ENCODE results near the gene UBE2K.
"Not testable (repeated sequence)": the region's sequence is repeated elsewhere in the genome, so short reads cannot be mapped to it uniquely, and the experiment has no call there.

The UBE2K gene

GRCh38 chr4:39689970-39690369 is 8.0 kb upstream of the UBE2K start:
- no peak for DNase-seq (ENCODE audit: low read depth in 2 of 2)

- DNase-seq (ENCODE audit: low read depth in 2 of 2): no peak
Measured at GRCh38 chr4:39698424-39699009, 581 bp downstream of the UBE2K start.

GRCh38 chr4:39699687-39700409 is 1.9 kb downstream of the UBE2K start:
- no peak for DNase-seq (ENCODE audit: low read depth in 2 of 2)

GRCh38 chr4:39700554-39700953 is 2.6 kb downstream of the UBE2K start:
- DNase-seq (ENCODE audit: low read depth in 2 of 2): no peak

- DNase-seq (ENCODE audit: low read depth in 2 of 2): no peak
Measured at GRCh38 chr4:39702716-39703115, 4.8 kb downstream of the UBE2K start.

- not testable (repeated sequence) for DNase-seq (ENCODE audit: low read depth in 2 of 2)
Measured at GRCh38 chr4:39704789-39705188, 6.9 kb downstream of the UBE2K start.

- peak in 1 of 2 experiments; percentile 41 for DNase-seq (ENCODE audit: low read depth in 2 of 2)
Measured at GRCh38 chr4:39706334-39706733, 8.4 kb downstream of the UBE2K start.

- DNase-seq (ENCODE audit: low read depth in 2 of 2): no peak
Measured at GRCh38 chr4:39706741-39707511, 9.0 kb downstream of the UBE2K start.

- DNase-seq (ENCODE audit: low read depth in 2 of 2): no peak
Measured at GRCh38 chr4:39710098-39710896, 12.4 kb downstream of the UBE2K start.

GRCh38 chr4:39712819-39713607 is 15.1 kb downstream of the UBE2K start:
- no peak for DNase-seq (ENCODE audit: low read depth in 2 of 2)

GRCh38 chr4:39713691-39714090 is 15.8 kb downstream of the UBE2K start:
- no peak for DNase-seq (ENCODE audit: low read depth in 2 of 2)

- no peak for DNase-seq (ENCODE audit: low read depth in 2 of 2)
Measured at GRCh38 chr4:39714166-39714565, 16.2 kb downstream of the UBE2K start.

GRCh38 chr4:39715788-39716187 is 17.9 kb downstream of the UBE2K start:
- no peak for DNase-seq (ENCODE audit: low read depth in 2 of 2)

GRCh38 chr4:39716356-39716755 is 18.4 kb downstream of the UBE2K start:
- no peak for DNase-seq (ENCODE audit: low read depth in 2 of 2)

- not testable (repeated sequence) for DNase-seq (ENCODE audit: low read depth in 2 of 2)
Measured at GRCh38 chr4:39717743-39718142, 19.8 kb downstream of the UBE2K start.

- DNase-seq (ENCODE audit: low read depth in 2 of 2): no peak
Measured at GRCh38 chr4:39718366-39719323, 20.7 kb downstream of the UBE2K start.

- no peak for DNase-seq (ENCODE audit: low read depth in 2 of 2)
Measured at GRCh38 chr4:39719804-39720580, 22.1 kb downstream of the UBE2K start.

- DNase-seq (ENCODE audit: low read depth in 2 of 2): not testable (repeated sequence)
Measured at GRCh38 chr4:39721273-39721672, 23.3 kb downstream of the UBE2K start.

GRCh38 chr4:39721788-39722187 is 23.9 kb downstream of the UBE2K start:
- no peak for DNase-seq (ENCODE audit: low read depth in 2 of 2)

All from fibroblast of skin of left quadriceps (primary cell).